Caco-2 (cell line): Measurements from ENCODE around the gene KRT79. TPM values are rescaled to one million over a fixed set of nuclear protein-coding genes. Genes with fewer than 3 reads are reported as not detected.

Source experiments
- BruUV-seq: library from RNA; stranded (reverse); fragments of 400-500 nt; replicated peaks from 2 replicates; lab custom pipeline; 2021; lab: Mats Ljungman, UMichigan
- CTCF ChIA-PET: fragments of 300-600 bp; sonication (Branson Sonifier 250); formaldehyde crosslinking; loops from one replicate; lab custom pipeline; 2022; ENCODE audit warnings: antibody characterized with exemption; lab: Charles Lee
- POLR2A ChIA-PET: fragments of 300-600 bp; sonication (Branson Sonifier 250); formaldehyde crosslinking; loops from one replicate; lab custom pipeline; 2022; ENCODE audit warnings: antibody characterized with exemption; lab: Charles Lee
- DNase-seq, 2 experiments: peaks; one replicate each; pipeline versions ENCODE4 v3.0.0 to v3.0.0-alpha.2; 2020 to 2022
- H3K27me3 ChIP-seq: replicated peaks from 2 replicates; pipeline ENCODE4 v1.6.0; 2011; ENCODE audit warnings: low read length; ENCODE audit not compliant: control insufficient read depth, insufficient read depth
- H3K36me3 ChIP-seq: 2 replicates; pipeline ENCODE4 v1.5.1; 2011; ENCODE audit warnings: low read length; ENCODE audit not compliant: control insufficient read depth, insufficient read depth
- H3K4me1 ChIP-seq: fragments of 250-450 bp; sonication (Bioruptor Pico); 2 replicates; pipeline ENCODE4 v1.5.1; 2020; ENCODE audit warnings: mild to moderate bottlenecking
- H3K4me3 ChIP-seq: 2 replicates; pipeline ENCODE4 v1.5.1; 2011; ENCODE audit warnings: low read depth, mild to moderate bottlenecking, control low read depth, low read length
- H3K9me3 ChIP-seq: fragments of 250-450 bp; sonication (Bioruptor Pico); 2 replicates; pipeline ENCODE4 v1.5.1; 2020; ENCODE audit warnings: mild to moderate bottlenecking, moderate library complexity
- H3K27ac Mint-ChIP-seq: one replicate; pipeline ENCODE4 v1.8.0; 2022; ENCODE audit warnings: mixed read lengths; ENCODE audit not compliant: unreplicated experiment
- H3K27me3 Mint-ChIP-seq: one replicate; pipeline ENCODE4 v1.8.0; 2022; ENCODE audit warnings: mixed read lengths; ENCODE audit not compliant: insufficient read depth, unreplicated experiment
- H3K36me3 Mint-ChIP-seq: one replicate; pipeline ENCODE4 v1.8.0; 2022; ENCODE audit warnings: mild to moderate bottlenecking, mixed read lengths; ENCODE audit not compliant: insufficient read depth, unreplicated experiment
- H3K4me1 Mint-ChIP-seq: one replicate; pipeline ENCODE4 v1.8.0; 2022; ENCODE audit warnings: low read depth, mixed read lengths; ENCODE audit not compliant: unreplicated experiment
- H3K4me3 Mint-ChIP-seq: one replicate; pipeline ENCODE4 v1.8.0; 2022; ENCODE audit warnings: mild to moderate bottlenecking, moderate library complexity, mixed read lengths; ENCODE audit not compliant: unreplicated experiment
- H3K9me3 Mint-ChIP-seq: one replicate; pipeline ENCODE4 v1.8.0; 2022; ENCODE audit warnings: mixed read lengths; ENCODE audit not compliant: unreplicated experiment
- CTCF ChIP-seq, 2 experiments: fragments of 200-600 bp in 1 of 2; IDR thresholded peaks; 1 replicate in 1 of 2; 2 replicates in 1 of 2; pipeline versions ENCODE4 v1.5.1 to v1.8.0; 2011 to 2022; ENCODE audit warnings: antibody characterized with exemption in 1 of 2, control low read depth in 1 of 2, inconsistent platforms in 1 of 2, low read depth in 1 of 2, low read length in 1 of 2, mild to moderate bottlenecking in 1 of 2, moderate library complexity in 1 of 2; ENCODE audit not compliant: insufficient read depth in 1 of 2, severe bottlenecking in 1 of 2, unreplicated experiment in 1 of 2
- intact Hi-C: fragments of 100-400 bp; cut with micrococcal nuclease; formaldehyde crosslinking; loops from one replicate; pipeline ENCODE4 v1.10.0; 2022; ENCODE audit not compliant: unreplicated experiment
- total RNA-seq: library from RNA; stranded (reverse); gene quantifications from 2 replicates; pipeline ENCODE4 v1.2.3, GENCODE V29; 2022

Gene KRT79
- total RNA-seq, 1 experiment from 2014 or later = not detected

GRCh38 chr12:52838609-52839435 is 4.7 kb upstream of the KRT79 start:
- no peak overlapping the region for H3K27ac Mint-ChIP-seq
- H3K4me1 Mint-ChIP-seq = peaks cover 9% of the 10 kb centered on the region
- BruUV-seq = no TSS peak
- H3K9me3 Mint-ChIP-seq = no peaks in the 10 kb centered on the region
- no peaks in the 10 kb centered on the region for H3K36me3 Mint-ChIP-seq
- H3K27me3 Mint-ChIP-seq = peaks cover 5% of the 10 kb centered on the region
- no peak for DNase-seq
- no peaks in the 10 kb centered on the region for H3K36me3 ChIP-seq
- H3K4me3 Mint-ChIP-seq = no peak overlapping the region
- no peaks in the 10 kb centered on the region for H3K4me1 ChIP-seq
- H3K4me3 ChIP-seq = no peak overlapping the region
- POLR2A ChIA-PET = no interaction called here
- TF ChIP-seq CTCF (IDR thresholded peaks at IDR 0.05; ENCODE audit: insufficient read depth in 1 of 2, low read depth in 1 of 2, low read length in 1 of 2, severe bottlenecking in 1 of 2, unreplicated experiment in 1 of 2) = no peak
- no peaks in the 10 kb centered on the region for H3K9me3 ChIP-seq
- intact Hi-C loops = no loop called here
- H3K27me3 ChIP-seq = no peaks in the 10 kb centered on the region
- CTCF ChIA-PET = no interaction called here

GRCh38 chr12:52837781-52838608 is 3.9 kb upstream of the KRT79 start:
- Histone ChIP-seq H3K4me3 (no peak overlapping the region), H3K36me3 (no peaks in the 10 kb centered on the region), H3K4me1 (peaks cover 5% of the 10 kb centered on the region), H3K9me3 (no peaks in the 10 kb centered on the region), H3K27me3 (no peaks in the 10 kb centered on the region)
- ChIA-PET CTCF (no interaction called here), POLR2A (no interaction called here)
- Mint-ChIP-seq H3K4me1 (peaks cover 10% of the 10 kb centered on the region), H3K27ac (no peak overlapping the region), H3K36me3 (no peaks in the 10 kb centered on the region), H3K4me3 (no peak overlapping the region), H3K27me3 (peaks cover 5% of the 10 kb centered on the region), H3K9me3 (no peaks in the 10 kb centered on the region)
- no peak for DNase-seq
- TF ChIP-seq CTCF (IDR thresholded peaks at IDR 0.05; ENCODE audit: insufficient read depth in 1 of 2, low read depth in 1 of 2, low read length in 1 of 2, severe bottlenecking in 1 of 2, unreplicated experiment in 1 of 2) = no peak
- BruUV-seq = no TSS peak
- intact Hi-C loops = no loop called here

- ChIA-PET CTCF (interaction anchor here (0.6 kb wide), 1 partner anchor 53 kb away, joined by 8 read pairs; no protein-coding TSS in a partner anchor), POLR2A (no interaction called here)
- H3K9me3 Mint-ChIP-seq = no peaks in the 10 kb centered on the region
Observed at GRCh38 chr12:52837413-52837741, 3.3 kb upstream of the KRT79 start.

More at GRCh38 chr12:52837413-52837741, 3.3 kb upstream of the KRT79 start:
- BruUV-seq = no TSS peak
- no peak for DNase-seq
- H3K4me3 Mint-ChIP-seq = no peak overlapping the region
- no peak overlapping the region for H3K4me3 ChIP-seq
- no peaks in the 10 kb centered on the region for H3K9me3 ChIP-seq
- H3K27me3 Mint-ChIP-seq = peaks cover 5% of the 10 kb centered on the region
- no peak for TF ChIP-seq CTCF (IDR thresholded peaks at IDR 0.05; ENCODE audit: insufficient read depth in 1 of 2, low read depth in 1 of 2, low read length in 1 of 2, severe bottlenecking in 1 of 2, unreplicated experiment in 1 of 2)
- peaks cover 10% of the 10 kb centered on the region for H3K4me1 ChIP-seq
- H3K36me3 Mint-ChIP-seq = no peaks in the 10 kb centered on the region
- no peak overlapping the region for H3K27ac Mint-ChIP-seq
- no peaks in the 10 kb centered on the region for H3K36me3 ChIP-seq
- intact Hi-C loops = no loop called here
- no peaks in the 10 kb centered on the region for H3K27me3 ChIP-seq
- peaks cover 16% of the 10 kb centered on the region for H3K4me1 Mint-ChIP-seq
